Uterus (tissue), 2 donors: ENCODE data around the gene BOLA1.

Source experiments
- POLR2A ChIP-seq, 2 donors: fragments of 450-650 bp; IDR thresholded peaks; one replicate each; pipeline ENCODE4 v1.6.1; 2016; ENCODE audit warnings: antibody characterized with exemption in 2 of 2, mild to moderate bottlenecking in 1 of 2, moderate library complexity in 1 of 2
- TF ChIP-seq, protein P1 (sequence below), 4 experiments: fragments of 200-600 bp in 2 of 4; fragments of 450-650 bp in 2 of 4; sonication (generic) in 2 of 4; IDR thresholded peaks; one replicate each; pipeline ENCODE4 v1.5.1; 2016 to 2019; ENCODE audit warnings: antibody characterized with exemption in 4 of 4, mild to moderate bottlenecking in 2 of 4, moderate library complexity in 1 of 4

DNA sequence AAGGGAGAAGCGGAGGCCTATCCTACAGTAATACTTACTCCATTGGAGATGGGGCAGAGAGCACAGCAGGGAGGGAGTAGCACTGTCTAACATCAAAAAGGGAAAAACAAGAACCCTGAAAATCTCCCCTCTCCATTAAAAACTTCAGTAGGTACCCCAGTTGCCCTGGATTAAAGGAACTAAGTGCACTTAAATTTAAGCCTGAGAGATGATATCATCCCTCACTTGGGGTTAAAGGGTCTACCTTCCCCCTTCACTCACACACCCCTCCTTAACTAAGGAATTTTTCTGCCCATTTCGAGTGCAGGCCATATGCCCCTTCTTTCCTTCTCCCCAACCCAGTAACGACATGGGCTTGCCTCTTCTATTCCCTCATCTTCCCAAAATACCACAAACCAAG, 41.1 kb downstream of the BOLA1 start:
- TF ChIP-seq, protein P1, sequence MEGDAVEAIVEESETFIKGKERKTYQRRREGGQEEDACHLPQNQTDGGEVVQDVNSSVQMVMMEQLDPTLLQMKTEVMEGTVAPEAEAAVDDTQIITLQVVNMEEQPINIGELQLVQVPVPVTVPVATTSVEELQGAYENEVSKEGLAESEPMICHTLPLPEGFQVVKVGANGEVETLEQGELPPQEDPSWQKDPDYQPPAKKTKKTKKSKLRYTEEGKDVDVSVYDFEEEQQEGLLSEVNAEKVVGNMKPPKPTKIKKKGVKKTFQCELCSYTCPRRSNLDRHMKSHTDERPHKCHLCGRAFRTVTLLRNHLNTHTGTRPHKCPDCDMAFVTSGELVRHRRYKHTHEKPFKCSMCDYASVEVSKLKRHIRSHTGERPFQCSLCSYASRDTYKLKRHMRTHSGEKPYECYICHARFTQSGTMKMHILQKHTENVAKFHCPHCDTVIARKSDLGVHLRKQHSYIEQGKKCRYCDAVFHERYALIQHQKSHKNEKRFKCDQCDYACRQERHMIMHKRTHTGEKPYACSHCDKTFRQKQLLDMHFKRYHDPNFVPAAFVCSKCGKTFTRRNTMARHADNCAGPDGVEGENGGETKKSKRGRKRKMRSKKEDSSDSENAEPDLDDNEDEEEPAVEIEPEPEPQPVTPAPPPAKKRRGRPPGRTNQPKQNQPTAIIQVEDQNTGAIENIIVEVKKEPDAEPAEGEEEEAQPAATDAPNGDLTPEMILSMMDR (IDR thresholded peaks at IDR 0.05): no peak
- TF ChIP-seq POLR2A (IDR thresholded peaks at IDR 0.05): no peak
